Activated T-helper 9 cell treated with anti-CD3 and anti-CD28 coated beads, Interleukin-2, amount 50 U/mL, for 16 hours (primary cell): ENCODE measurements around the gene ACP6.

Source experiments
- DNase-seq: peaks from one replicate; pipeline ENCODE4 v3.0.0-alpha.2; 2020; ENCODE audit warnings: low read depth

Gene ACP6

GRCh38 chr1:147651466-147651865 is 18.9 kb downstream of the ACP6 start:
- DNase-seq = no peak

- DNase-seq = no peak
These were observed 21.4 kb downstream of the ACP6 start for GRCh38 chr1:147648933-147649332.

- DNase-seq = no peak
These were observed 22.3 kb downstream of the ACP6 start for GRCh38 chr1:147647796-147648633.

GRCh38 chr1:147643974-147644373 is 26.4 kb downstream of the ACP6 start:
- DNase-seq = no peak

GRCh38 chr1:147641695-147642592 is 28.4 kb downstream of the ACP6 start:
- no peak for DNase-seq

- no peak for DNase-seq
These were observed 29.0 kb downstream of the ACP6 start for GRCh38 chr1:147641291-147641690.

- DNase-seq = peak; percentile 65
These were observed 29.7 kb downstream of the ACP6 start for GRCh38 chr1:147640553-147641165.

GRCh38 chr1:147636314-147636713 is 34.0 kb downstream of the ACP6 start:
- DNase-seq = no peak

GRCh38 chr1:147635342-147635741 is 35.0 kb downstream of the ACP6 start:
- no peak for DNase-seq

- no peak for DNase-seq
These were observed 35.7 kb downstream of the ACP6 start for GRCh38 chr1:147634645-147635044.

- no peak for DNase-seq
These were observed 36.6 kb downstream of the ACP6 start for GRCh38 chr1:147633759-147634158.

GRCh38 chr1:147631839-147632238 is 38.5 kb downstream of the ACP6 start:
- DNase-seq = no peak

- DNase-seq = no peak
These were observed 39.9 kb downstream of the ACP6 start for GRCh38 chr1:147630447-147630846.

GRCh38 chr1:147630022-147630421 is 40.3 kb downstream of the ACP6 start:
- DNase-seq = no peak

- no peak for DNase-seq
These were observed 41.9 kb downstream of the ACP6 start for GRCh38 chr1:147628441-147628840.

GRCh38 chr1:147627435-147628110 is 42.8 kb downstream of the ACP6 start:
- DNase-seq = peak; percentile 24

- DNase-seq = no peak
These were observed 43.6 kb downstream of the ACP6 start for GRCh38 chr1:147626739-147627138.

GRCh38 chr1:147626291-147626690 is 44.0 kb downstream of the ACP6 start:
- no peak for DNase-seq

GRCh38 chr1:147625362-147625995 is 44.8 kb downstream of the ACP6 start:
- DNase-seq = no peak

- no peak for DNase-seq
These were observed 45.8 kb downstream of the ACP6 start for GRCh38 chr1:147624529-147624928.

- DNase-seq = no peak
These were observed 46.3 kb downstream of the ACP6 start for GRCh38 chr1:147624011-147624410.

- DNase-seq = no peak
These were observed 47.6 kb downstream of the ACP6 start for GRCh38 chr1:147622731-147623130.
